ENCODE data around the gene CCDC122. TPM values are rescaled to one million over a fixed set of nuclear protein-coding genes. Genes with fewer than 3 reads are reported as not detected.

The CCDC122 gene
- total RNA-seq, 1 donor from 2014 or later = 12.4 TPM

GRCh38 chr13:43908156-43909126, 28.9 kb upstream of the CCDC122 start:
- DNase-seq (ENCODE audit: extremely low spot score, unreplicated experiment) = no peak

GRCh38 chr13:43905435-43906031, 26.0 kb upstream of the CCDC122 start:
- Mint-ChIP-seq H3K9me3 (ENCODE audit: unreplicated experiment) (no peaks in the 10 kb centered on the region), H3K27me3 (ENCODE audit: unreplicated experiment) (peaks cover 5% of the 10 kb centered on the region), H3K4me3 (ENCODE audit: unreplicated experiment) (no peak overlapping the region), H3K36me3 (ENCODE audit: unreplicated experiment) (no peaks in the 10 kb centered on the region), H3K4me1 (ENCODE audit: unreplicated experiment) (peaks cover 13% of the 10 kb centered on the region), H3K27ac (ENCODE audit: unreplicated experiment) (no peak overlapping the region)
- TF ChIP-seq CTCF (IDR thresholded peaks at IDR 0.05) = peak; percentile 81
- DNase-seq (ENCODE audit: extremely low spot score, unreplicated experiment) = no peak

More at GRCh38 chr13:43908156-43909126, 28.9 kb upstream of the CCDC122 start:
- peaks cover 8% of the 10 kb centered on the region for H3K27me3 Mint-ChIP-seq (ENCODE audit: unreplicated experiment)
- H3K4me3 Mint-ChIP-seq (ENCODE audit: unreplicated experiment) = no peak overlapping the region
- no peaks in the 10 kb centered on the region for H3K36me3 Mint-ChIP-seq (ENCODE audit: unreplicated experiment)
- peaks cover 13% of the 10 kb centered on the region for H3K4me1 Mint-ChIP-seq (ENCODE audit: unreplicated experiment)
- peak overlapping the region; percentile 51 for H3K27ac Mint-ChIP-seq (ENCODE audit: unreplicated experiment)
- no peaks in the 10 kb centered on the region for H3K9me3 Mint-ChIP-seq (ENCODE audit: unreplicated experiment)
- TF ChIP-seq CTCF (IDR thresholded peaks at IDR 0.05) = peak; percentile 75

GRCh38 chr13:43895940-43896339, 16.4 kb upstream of the CCDC122 start:
- DNase-seq (ENCODE audit: extremely low spot score, unreplicated experiment) = no peak
- H3K9me3 Mint-ChIP-seq (ENCODE audit: unreplicated experiment) = no peaks in the 10 kb centered on the region
- H3K27ac Mint-ChIP-seq (ENCODE audit: unreplicated experiment) = peak overlapping the region; percentile 84

GRCh38 chr13:43894438-43894837, 14.9 kb upstream of the CCDC122 start:
- H3K36me3 Mint-ChIP-seq (ENCODE audit: unreplicated experiment) = peaks cover 31% of the 10 kb centered on the region
- DNase-seq (ENCODE audit: extremely low spot score, unreplicated experiment) = no peak
- H3K4me3 Mint-ChIP-seq (ENCODE audit: unreplicated experiment) = no peak overlapping the region
- TF ChIP-seq CTCF (IDR thresholded peaks at IDR 0.05) = peak; percentile 29
- no peaks in the 10 kb centered on the region for H3K27me3 Mint-ChIP-seq (ENCODE audit: unreplicated experiment)
- no peaks in the 10 kb centered on the region for H3K9me3 Mint-ChIP-seq (ENCODE audit: unreplicated experiment)
- H3K4me1 Mint-ChIP-seq (ENCODE audit: unreplicated experiment) = peaks cover 26% of the 10 kb centered on the region
- no peak overlapping the region for H3K27ac Mint-ChIP-seq (ENCODE audit: unreplicated experiment)

More at GRCh38 chr13:43895940-43896339, 16.4 kb upstream of the CCDC122 start:
- no peak for TF ChIP-seq CTCF (IDR thresholded peaks at IDR 0.05)
- H3K36me3 Mint-ChIP-seq (ENCODE audit: unreplicated experiment) = peaks cover 18% of the 10 kb centered on the region
- H3K27me3 Mint-ChIP-seq (ENCODE audit: unreplicated experiment) = peaks cover 3% of the 10 kb centered on the region
- H3K4me1 Mint-ChIP-seq (ENCODE audit: unreplicated experiment) = peaks cover 26% of the 10 kb centered on the region
- H3K4me3 Mint-ChIP-seq (ENCODE audit: unreplicated experiment) = peak overlapping the region; percentile 33

- H3K27me3 Mint-ChIP-seq (ENCODE audit: unreplicated experiment) = no peaks in the 10 kb centered on the region
- H3K9me3 Mint-ChIP-seq (ENCODE audit: unreplicated experiment) = no peaks in the 10 kb centered on the region
- peaks cover 19% of the 10 kb centered on the region for H3K36me3 Mint-ChIP-seq (ENCODE audit: unreplicated experiment)
- peaks cover 23% of the 10 kb centered on the region for H3K4me1 Mint-ChIP-seq (ENCODE audit: unreplicated experiment)
- DNase-seq (ENCODE audit: extremely low spot score, unreplicated experiment) = no peak
- no peak overlapping the region for H3K27ac Mint-ChIP-seq (ENCODE audit: unreplicated experiment)
- no peak overlapping the region for H3K4me3 Mint-ChIP-seq (ENCODE audit: unreplicated experiment)
- TF ChIP-seq CTCF (IDR thresholded peaks at IDR 0.05) = no peak
Observed at GRCh38 chr13:43884222-43884621, 4.7 kb upstream of the CCDC122 start.

All from osteocyte (in vitro differentiated cells).